Measurements from ENCODE around the gene SLC7A5. TPM values are rescaled to one million over a fixed set of nuclear protein-coding genes. Genes with fewer than 3 reads are reported as not detected.

SLC7A5 gene
- total RNA-seq, 1 donor from 2014 or later, result 41.6 TPM

DNA sequence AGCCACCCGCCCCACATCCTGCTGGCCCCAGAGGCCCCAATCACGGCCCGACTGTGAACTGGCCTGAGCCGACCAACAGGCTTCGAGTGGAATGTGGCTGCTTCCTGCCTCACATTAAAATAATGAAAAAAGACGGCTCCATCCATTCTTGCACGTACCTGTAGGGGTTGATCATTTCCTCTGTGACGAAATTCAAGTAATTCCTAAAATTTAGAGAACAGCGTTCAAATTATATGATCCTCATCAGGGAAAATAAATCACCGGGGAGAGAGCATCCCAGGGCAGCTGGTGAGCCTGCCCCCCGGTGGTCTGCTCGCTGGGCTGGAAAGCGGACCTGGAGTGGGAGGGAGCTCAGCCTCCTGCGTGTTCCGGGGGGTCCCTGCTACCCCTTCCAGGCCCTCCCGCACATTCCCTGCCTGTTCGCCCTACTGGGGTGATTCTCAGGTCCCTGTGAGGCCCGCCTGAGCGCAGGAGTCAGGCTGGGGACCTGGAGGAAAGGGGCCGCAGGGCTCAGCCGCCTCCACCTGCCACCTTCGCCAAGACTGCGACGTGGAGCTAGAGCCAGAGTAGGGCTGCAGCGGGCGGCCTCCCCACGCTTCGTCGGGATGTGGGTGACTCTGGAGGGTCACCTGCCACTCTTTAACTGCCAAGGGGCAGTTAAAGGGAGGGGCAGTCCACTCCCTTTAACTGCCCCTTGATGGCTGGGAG lies 28.9 kb downstream of the SLC7A5 start:
- H3K36me3 Mint-ChIP-seq (ENCODE audit: low read depth), result no peaks in the 10 kb centered on the region
- peaks cover 8% of the 10 kb centered on the region for H3K4me1 Mint-ChIP-seq
- H3K9me3 Mint-ChIP-seq, result no peaks in the 10 kb centered on the region
- H3K27me3 Mint-ChIP-seq (ENCODE audit: low read depth), result no peaks in the 10 kb centered on the region
- TF ChIP-seq, protein P1, sequence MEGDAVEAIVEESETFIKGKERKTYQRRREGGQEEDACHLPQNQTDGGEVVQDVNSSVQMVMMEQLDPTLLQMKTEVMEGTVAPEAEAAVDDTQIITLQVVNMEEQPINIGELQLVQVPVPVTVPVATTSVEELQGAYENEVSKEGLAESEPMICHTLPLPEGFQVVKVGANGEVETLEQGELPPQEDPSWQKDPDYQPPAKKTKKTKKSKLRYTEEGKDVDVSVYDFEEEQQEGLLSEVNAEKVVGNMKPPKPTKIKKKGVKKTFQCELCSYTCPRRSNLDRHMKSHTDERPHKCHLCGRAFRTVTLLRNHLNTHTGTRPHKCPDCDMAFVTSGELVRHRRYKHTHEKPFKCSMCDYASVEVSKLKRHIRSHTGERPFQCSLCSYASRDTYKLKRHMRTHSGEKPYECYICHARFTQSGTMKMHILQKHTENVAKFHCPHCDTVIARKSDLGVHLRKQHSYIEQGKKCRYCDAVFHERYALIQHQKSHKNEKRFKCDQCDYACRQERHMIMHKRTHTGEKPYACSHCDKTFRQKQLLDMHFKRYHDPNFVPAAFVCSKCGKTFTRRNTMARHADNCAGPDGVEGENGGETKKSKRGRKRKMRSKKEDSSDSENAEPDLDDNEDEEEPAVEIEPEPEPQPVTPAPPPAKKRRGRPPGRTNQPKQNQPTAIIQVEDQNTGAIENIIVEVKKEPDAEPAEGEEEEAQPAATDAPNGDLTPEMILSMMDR (conservative IDR thresholded peaks at IDR 0.05), result no peak
- H3K4me3 Mint-ChIP-seq, result no peak overlapping the region
- DNase-seq (ENCODE audit: low read depth, low spot score), result no peak
- no peak overlapping the region for H3K27ac Mint-ChIP-seq (ENCODE audit: unreplicated experiment)

DNA sequence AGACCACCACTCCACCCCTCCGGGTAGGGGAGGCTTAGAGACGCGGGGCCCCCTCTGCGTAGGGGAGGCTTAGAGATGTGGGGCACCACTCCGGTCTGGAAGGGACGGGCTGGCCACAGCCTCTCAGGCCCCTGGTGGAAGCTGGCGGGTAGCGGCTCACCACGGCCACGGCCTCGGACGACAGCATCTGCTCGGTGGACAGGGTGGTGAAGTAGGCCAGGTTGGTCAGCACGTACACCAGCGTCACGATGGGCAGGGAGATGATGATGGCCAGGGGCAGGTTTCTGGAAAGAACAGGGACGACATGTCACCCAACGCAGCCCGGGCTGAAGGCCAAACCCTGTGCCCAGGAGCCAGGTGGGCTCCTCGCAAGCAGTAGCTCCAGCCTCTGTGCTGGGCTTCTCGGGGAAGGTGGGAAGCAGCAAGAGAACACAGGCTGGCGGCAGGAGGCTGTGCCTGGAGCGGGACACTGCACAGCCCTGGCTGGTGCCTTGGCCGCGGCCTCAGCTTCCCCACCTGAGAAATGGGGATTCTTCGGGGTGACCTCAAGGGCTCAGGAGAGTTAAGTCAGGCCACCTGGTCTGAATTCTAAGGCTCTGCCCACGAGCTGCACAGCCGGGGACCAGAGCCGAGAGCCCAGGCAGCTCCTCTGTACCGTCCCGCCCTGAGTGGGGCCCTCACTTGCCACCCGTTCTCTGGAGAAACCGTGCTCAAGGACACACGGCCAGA lies 29.6 kb downstream of the SLC7A5 start:
- H3K4me3 Mint-ChIP-seq, result no peak overlapping the region
- H3K27me3 Mint-ChIP-seq (ENCODE audit: low read depth), result no peaks in the 10 kb centered on the region
- H3K27ac Mint-ChIP-seq (ENCODE audit: unreplicated experiment), result no peak overlapping the region
- H3K9me3 Mint-ChIP-seq, result no peaks in the 10 kb centered on the region
- peaks cover 6% of the 10 kb centered on the region for H3K4me1 Mint-ChIP-seq
- TF ChIP-seq, protein P1 (conservative IDR thresholded peaks at IDR 0.05), result no peak
- H3K36me3 Mint-ChIP-seq (ENCODE audit: low read depth), result no peaks in the 10 kb centered on the region
- DNase-seq (ENCODE audit: low read depth, low spot score), result no peak

- H3K4me3 Mint-ChIP-seq, result no peak overlapping the region
- H3K9me3 Mint-ChIP-seq, result no peaks in the 10 kb centered on the region
- H3K27ac Mint-ChIP-seq (ENCODE audit: unreplicated experiment), result no peak overlapping the region
- TF ChIP-seq, protein P1 (conservative IDR thresholded peaks at IDR 0.05), result no peak
- DNase-seq (ENCODE audit: low read depth, low spot score), result no peak
- H3K36me3 Mint-ChIP-seq (ENCODE audit: low read depth), result no peaks in the 10 kb centered on the region
- H3K27me3 Mint-ChIP-seq (ENCODE audit: low read depth), result no peaks in the 10 kb centered on the region
- peaks cover 4% of the 10 kb centered on the region for H3K4me1 Mint-ChIP-seq
These were observed 30.4 kb downstream of the SLC7A5 start for GRCh38 chr16:87838643-87839541.

- Mint-ChIP-seq H3K4me3 (no peak overlapping the region), H3K9me3 (no peaks in the 10 kb centered on the region), H3K27me3 (ENCODE audit: low read depth) (no peaks in the 10 kb centered on the region), H3K36me3 (ENCODE audit: low read depth) (no peaks in the 10 kb centered on the region), H3K4me1 (peaks cover 4% of the 10 kb centered on the region), H3K27ac (ENCODE audit: unreplicated experiment) (no peak overlapping the region)
- no peak for DNase-seq (ENCODE audit: low read depth, low spot score)
- TF ChIP-seq, protein P1 (conservative IDR thresholded peaks at IDR 0.05), result no peak
These were observed 31.5 kb downstream of the SLC7A5 start for GRCh38 chr16:87837627-87838289.
